CD4-positive, alpha-beta memory T cell (primary cell): Measurements from ENCODE around the gene ARL10. TPM values are rescaled to one million over a fixed set of nuclear protein-coding genes. Genes with fewer than 3 reads are reported as not detected.

ENCODE experiments used
- CTCF ChIA-PET: fragments of 350-600 bp; sonication (Branson Sonifier 250); formaldehyde crosslinking; loops from one replicate; lab custom pipeline; 2021; ENCODE audit warnings: inconsistent platforms; ENCODE audit not compliant: partially characterized antibody; lab: Charles Lee
- POLR2A ChIA-PET: fragments of 350-600 bp; sonication (Branson Sonifier 250); formaldehyde crosslinking; loops from one replicate; lab custom pipeline; 2021; ENCODE audit not compliant: partially characterized antibody; lab: Charles Lee
- DNase-seq, 5 donors: peaks; one replicate each; pipeline versions ENCODE4 v3.0.0 to v3.0.0-alpha.2; 2020 to 2022; ENCODE audit warnings: mixed read lengths in 1 of 5
- H3K27ac ChIP-seq: one replicate; pipeline ENCODE4 v1.7.0; 2013; ENCODE audit warnings: low read depth, low read length
- H3K27me3 ChIP-seq: 2 replicates; pipeline ENCODE4 v1.7.0; 2013; ENCODE audit warnings: mild to moderate bottlenecking, low read length, moderate library complexity; ENCODE audit not compliant: insufficient read depth
- H3K36me3 ChIP-seq: 2 replicates; pipeline ENCODE4 v1.7.0; 2013; ENCODE audit warnings: mild to moderate bottlenecking, low read length, moderate library complexity; ENCODE audit not compliant: insufficient read depth
- H3K4me1 ChIP-seq: 2 replicates; pipeline ENCODE4 v1.7.0; 2013; ENCODE audit warnings: mild to moderate bottlenecking, low read length, moderate library complexity; ENCODE audit not compliant: insufficient read depth
- H3K4me3 ChIP-seq, 2 donors: one replicate each; pipeline ENCODE4 v1.7.0; 2013; ENCODE audit warnings: low read length in 2 of 2, mild to moderate bottlenecking in 1 of 2
- H3K9me3 ChIP-seq, 2 donors: one replicate each; pipeline ENCODE4 v1.7.0; 2013; ENCODE audit warnings: low read length in 2 of 2, control low read depth in 1 of 2; ENCODE audit not compliant: control insufficient read depth in 1 of 2
- H3K27ac Mint-ChIP-seq, 7 donors: one replicate each; pipeline ENCODE4 v1.8.0; 2020 to 2021; ENCODE audit warnings: mixed read lengths in 7 of 7, mild to moderate bottlenecking in 6 of 7, inconsistent platforms in 3 of 7, moderate library complexity in 3 of 7
- H3K27me3 Mint-ChIP-seq, 2 donors: one replicate each; pipeline ENCODE4 v1.8.0; 2020 to 2021; ENCODE audit warnings: mixed read lengths in 2 of 2
- H3K36me3 Mint-ChIP-seq, 2 donors: one replicate each; pipeline ENCODE4 v1.8.0; 2020 to 2021; ENCODE audit warnings: mixed read lengths in 2 of 2, inconsistent platforms in 1 of 2, mild to moderate bottlenecking in 1 of 2
- H3K4me1 Mint-ChIP-seq, 4 donors: one replicate each; pipeline ENCODE4 v1.8.0; 2020 to 2021; ENCODE audit warnings: mixed read lengths in 4 of 4, mild to moderate bottlenecking in 1 of 4
- H3K4me3 Mint-ChIP-seq, 8 donors: one replicate each; pipeline ENCODE4 v1.8.0; 2020 to 2021; ENCODE audit warnings: mixed read lengths in 8 of 8, mild to moderate bottlenecking in 7 of 8, moderate library complexity in 6 of 8, inconsistent platforms in 3 of 8
- H3K9me3 Mint-ChIP-seq, 8 donors: one replicate each; pipeline ENCODE4 v1.8.0; 2020 to 2021; ENCODE audit warnings: mixed read lengths in 8 of 8, mild to moderate bottlenecking in 5 of 8, inconsistent platforms in 3 of 8, moderate library complexity in 1 of 8
- intact Hi-C: fragments of 100-400 bp; cut with micrococcal nuclease; formaldehyde crosslinking; loops from one replicate; pipeline ENCODE4 v1.15.1; 2023
- polyA plus RNA-seq, 2 donors: library from polyadenylated mRNA; unstranded; fragments of 300-500 nt; fragmentation: Illumina TruSeq; gene quantifications; one replicate each; pipeline ENCODE4 v1.2.3, GENCODE V29; 2021
- total RNA-seq, 2 experiments: library from RNA; stranded (reverse); gene quantifications; one replicate each; pipeline ENCODE4 v1.2.3, GENCODE V29; 2021

The ARL10 gene
- total and polyA plus RNA-seq, 4 experiments from 2014 or later, result 0.60 to 17.9 (median 7.9) TPM

DNA sequence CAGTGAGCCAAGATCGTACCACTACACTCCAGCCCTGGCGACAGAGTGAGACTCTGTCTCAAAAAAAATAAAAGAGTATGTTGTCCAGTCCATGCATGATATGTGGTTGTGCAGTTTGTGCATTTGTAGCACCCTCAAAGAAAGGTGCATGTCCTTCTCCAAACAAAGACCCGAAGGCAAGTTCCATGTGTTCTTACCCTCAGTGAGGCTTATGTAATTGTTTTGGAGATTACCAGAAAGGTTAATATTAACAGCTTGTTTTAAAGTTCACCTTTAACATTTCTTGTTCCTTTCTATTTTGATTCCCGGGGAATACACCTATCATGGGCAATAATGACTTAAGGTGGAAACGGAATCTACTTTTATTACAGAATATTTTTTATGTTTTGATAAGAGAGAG lies 26.0 kb upstream of the ARL10 start:
- Histone ChIP-seq H3K9me3 (no peaks in the 10 kb centered on the region), H3K4me3 (no peak overlapping the region), H3K36me3 (peaks cover 7% of the 10 kb centered on the region), H3K27me3 (no peaks in the 10 kb centered on the region), H3K4me1 (no peaks in the 10 kb centered on the region), H3K27ac (no peak overlapping the region)
- H3K4me3 Mint-ChIP-seq, result no peak overlapping the region
- H3K27ac Mint-ChIP-seq, result peak overlapping the region in 1 of 7 donors; percentile 5
- intact Hi-C loops, result no loop called here
- DNase-seq, result no peak
- H3K9me3 Mint-ChIP-seq, result peaks cover 0 to 4% (median under 1%) of the 10 kb centered on the region in 8 donors
- H3K27me3 Mint-ChIP-seq, result no peaks in the 10 kb centered on the region
- H3K4me1 Mint-ChIP-seq, result no peaks in the 10 kb centered on the region
- ChIA-PET POLR2A (no interaction called here), CTCF (no interaction called here)
- peaks cover 27 to 50% of the 10 kb centered on the region in 2 donors for H3K36me3 Mint-ChIP-seq

- POLR2A ChIA-PET, result no interaction called here
- Histone ChIP-seq H3K27ac (no peak overlapping the region), H3K9me3 (no peaks in the 10 kb centered on the region), H3K4me1 (no peaks in the 10 kb centered on the region), H3K36me3 (peaks cover 16% of the 10 kb centered on the region), H3K27me3 (no peaks in the 10 kb centered on the region), H3K4me3 (no peak overlapping the region)
- CTCF ChIA-PET, result no interaction called here
- Mint-ChIP-seq H3K27ac (peak overlapping the region in 5 of 7 donors; percentile 45 to 75 (median 56)), H3K9me3 (no peaks in the 10 kb centered on the region), H3K4me1 (no peaks in the 10 kb centered on the region), H3K4me3 (no peak overlapping the region), H3K36me3 (peaks cover 17 to 57% of the 10 kb centered on the region in 2 donors), H3K27me3 (no peaks in the 10 kb centered on the region)
- DNase-seq, result no peak
- intact Hi-C loops, result no loop called here
Measured at GRCh38 chr5:176341325-176342157, 23.7 kb upstream of the ARL10 start.

DNA sequence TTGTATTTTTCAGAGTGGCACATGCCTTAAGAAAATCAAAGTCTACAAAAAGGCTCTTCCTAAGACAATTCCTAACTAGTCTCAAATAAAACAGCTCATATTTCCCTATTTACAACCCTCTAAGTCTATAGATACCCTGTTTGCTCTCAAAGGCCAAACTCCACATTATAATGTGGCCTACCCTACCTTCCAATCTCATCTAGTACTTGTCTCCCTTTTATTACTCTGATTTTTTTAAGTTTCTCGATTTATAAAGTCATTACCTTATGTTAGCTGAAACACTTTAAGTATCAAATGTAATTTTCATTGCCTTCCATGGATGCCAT lies 23.2 kb upstream of the ARL10 start:
- DNase-seq, result no peak
- Histone ChIP-seq H3K27me3 (no peaks in the 10 kb centered on the region), H3K4me1 (no peaks in the 10 kb centered on the region), H3K36me3 (peaks cover 21% of the 10 kb centered on the region), H3K9me3 (no peaks in the 10 kb centered on the region), H3K27ac (no peak overlapping the region), H3K4me3 (no peak overlapping the region)
- Mint-ChIP-seq H3K36me3 (peaks cover 12 to 56% of the 10 kb centered on the region in 2 donors), H3K27me3 (no peaks in the 10 kb centered on the region), H3K4me3 (no peak overlapping the region), H3K9me3 (no peaks in the 10 kb centered on the region), H3K27ac (peak overlapping the region in 4 of 7 donors; percentile 12 to 45 (median 21)), H3K4me1 (no peaks in the 10 kb centered on the region)
- CTCF ChIA-PET, result no interaction called here
- intact Hi-C loops, result no loop called here
- POLR2A ChIA-PET, result no interaction called here

DNA sequence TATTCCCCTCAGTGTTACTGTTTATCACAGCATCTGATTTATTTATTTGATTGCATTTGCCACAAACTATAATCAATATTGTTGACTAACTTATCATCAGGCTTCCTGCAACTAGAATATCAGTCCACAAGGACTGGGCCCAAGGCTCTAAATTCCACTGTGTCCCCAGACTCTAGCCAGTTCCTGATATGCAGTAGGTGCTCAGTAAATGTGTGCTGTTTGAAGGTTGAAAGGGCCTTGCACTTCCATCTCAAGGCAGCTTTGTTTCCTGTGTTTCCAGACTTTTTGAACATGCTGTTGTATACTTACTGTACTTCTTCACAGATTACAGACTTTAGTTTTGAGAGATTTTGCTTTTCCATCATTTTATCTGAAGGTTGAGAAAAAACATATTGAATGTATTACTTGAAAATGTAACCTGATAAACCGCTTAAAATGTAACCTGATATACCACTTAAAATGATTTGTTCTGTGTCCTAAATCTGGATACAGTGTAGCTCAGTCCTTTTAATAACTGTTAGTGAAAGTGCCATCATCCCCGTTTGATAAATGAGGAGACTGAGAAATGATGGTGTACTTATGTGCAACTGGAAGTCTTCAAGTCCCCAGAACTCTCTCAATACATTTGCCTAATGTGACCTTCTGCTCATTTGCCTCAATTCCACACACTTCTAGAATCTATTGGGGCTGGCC lies 22.4 kb upstream of the ARL10 start:
- no peak for DNase-seq
- no peaks in the 10 kb centered on the region for H3K4me1 ChIP-seq
- H3K27ac Mint-ChIP-seq, result peak overlapping the region in 5 of 7 donors; percentile 10 to 63 (median 18)
- CTCF ChIA-PET, result interaction anchor here (0.6 kb wide), 1 partner anchor 80 kb away, joined by 3 read pairs; no protein-coding TSS in a partner anchor
- POLR2A ChIA-PET, result interaction anchor here (0.9 kb wide), 1 partner anchor 19 kb away, joined by 3 read pairs; the partner anchor contains the start of gene KIAA1191
- intact Hi-C loops, result no loop called here
- H3K4me1 Mint-ChIP-seq, result no peaks in the 10 kb centered on the region
- peaks cover 22% of the 10 kb centered on the region for H3K36me3 ChIP-seq
- no peak overlapping the region for H3K4me3 Mint-ChIP-seq
- peaks cover 13 to 58% of the 10 kb centered on the region in 2 donors for H3K36me3 Mint-ChIP-seq
- no peak overlapping the region for H3K4me3 ChIP-seq
- H3K27me3 ChIP-seq, result no peaks in the 10 kb centered on the region
- no peaks in the 10 kb centered on the region for H3K27me3 Mint-ChIP-seq
- H3K27ac ChIP-seq, result no peak overlapping the region
- H3K9me3 Mint-ChIP-seq, result no peaks in the 10 kb centered on the region
- no peaks in the 10 kb centered on the region for H3K9me3 ChIP-seq

GRCh38 chr5:176350416-176350815 lies 14.9 kb upstream of the ARL10 start:
- CTCF ChIA-PET, result no interaction called here
- H3K36me3 ChIP-seq, result peaks cover 77% of the 10 kb centered on the region
- no peak overlapping the region for H3K27ac ChIP-seq
- no peaks in the 10 kb centered on the region for H3K4me1 ChIP-seq
- Mint-ChIP-seq H3K4me1 (peaks cover 8 to 24% (median 14%) of the 10 kb centered on the region in 4 donors), H3K36me3 (peaks cover 45 to 90% of the 10 kb centered on the region in 2 donors), H3K27ac (peak overlapping the region in 2 of 7 donors; percentile 54 to 62), H3K27me3 (no peaks in the 10 kb centered on the region), H3K9me3 (no peaks in the 10 kb centered on the region), H3K4me3 (no peak overlapping the region)
- H3K4me3 ChIP-seq, result no peak overlapping the region
- no peak for DNase-seq
- intact Hi-C loops, result no loop called here
- POLR2A ChIA-PET, result interaction anchor here (3.8 kb wide), 1 partner anchor 11 kb away, joined by 19 read pairs; the partner anchor contains the start of gene KIAA1191
- no peaks in the 10 kb centered on the region for H3K9me3 ChIP-seq
- no peaks in the 10 kb centered on the region for H3K27me3 ChIP-seq

DNA sequence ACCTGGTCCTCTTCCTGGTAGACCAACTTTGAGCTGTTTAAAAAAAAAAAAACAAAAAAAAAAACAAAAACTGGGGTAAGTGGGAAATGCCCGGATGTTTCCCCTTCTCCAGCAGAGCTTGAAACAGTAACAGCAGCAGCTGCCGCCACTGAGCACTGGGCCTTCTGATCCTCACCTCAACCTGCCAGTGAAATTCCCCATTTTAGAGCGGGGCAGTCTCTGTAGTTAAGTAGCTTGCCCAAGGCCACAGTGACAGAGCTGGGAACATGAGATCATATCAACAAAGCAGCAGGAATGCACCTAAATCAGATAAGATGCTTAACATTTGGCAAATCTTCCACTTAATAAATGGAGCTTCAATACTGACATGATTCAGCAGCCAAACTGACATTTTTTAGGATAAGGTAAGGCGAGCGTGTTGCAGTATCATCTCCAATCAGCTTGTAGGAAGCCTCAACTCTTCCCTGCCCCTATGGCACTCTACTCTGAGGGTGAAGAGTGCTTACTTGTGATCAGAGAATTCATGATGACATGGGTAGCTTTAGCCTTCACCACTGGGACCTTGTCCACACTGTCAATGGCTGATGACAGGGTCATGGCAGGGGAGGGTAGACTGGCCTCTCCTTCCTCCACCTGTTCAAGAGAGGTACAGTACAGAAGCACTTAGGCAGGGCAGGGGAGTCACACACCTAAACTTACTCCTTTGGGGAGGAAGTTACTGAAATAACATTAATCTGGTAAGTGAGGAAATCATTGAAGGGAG lies 13.0 kb upstream of the ARL10 start:
- H3K27ac Mint-ChIP-seq, result peak overlapping the region in 3 of 7 donors; percentile 8 to 80 (median 44)
- ChIA-PET POLR2A (interaction anchor here (0.7 to 3.8 kb wide), 2 partner anchors 10 to 190 kb away, joined by 3 to 19 read pairs; partner anchors contain the start of gene KIAA1191), CTCF (interaction anchor here (0.8 kb wide), 1 partner anchor 10 kb away, joined by 4 read pairs; the partner anchor contains the start of gene KIAA1191)
- Histone ChIP-seq H3K27me3 (no peaks in the 10 kb centered on the region), H3K9me3 (no peaks in the 10 kb centered on the region), H3K36me3 (peaks cover 69% of the 10 kb centered on the region), H3K4me3 (no peak overlapping the region), H3K4me1 (no peaks in the 10 kb centered on the region), H3K27ac (no peak overlapping the region)
- H3K27me3 Mint-ChIP-seq, result no peaks in the 10 kb centered on the region
- H3K4me3 Mint-ChIP-seq, result no peak overlapping the region
- intact Hi-C loops, result no loop called here
- DNase-seq, result no peak
- peaks cover 12 to 29% (median 20%) of the 10 kb centered on the region in 4 donors for H3K4me1 Mint-ChIP-seq
- no peaks in the 10 kb centered on the region for H3K9me3 Mint-ChIP-seq
- peaks cover 46 to 91% of the 10 kb centered on the region in 2 donors for H3K36me3 Mint-ChIP-seq
